HG03565 (cell line): ENCODE measurements around the gene ZFP69.

Experiments
- ATAC-seq: cut with Tn5 transposase; IDR thresholded peaks from one replicate; pipeline ENCODE4 v1.9.1; 2021; ENCODE audit warnings: mild to moderate bottlenecking, moderate library complexity; ENCODE audit not compliant: unreplicated experiment

ZFP69 gene

DNA sequence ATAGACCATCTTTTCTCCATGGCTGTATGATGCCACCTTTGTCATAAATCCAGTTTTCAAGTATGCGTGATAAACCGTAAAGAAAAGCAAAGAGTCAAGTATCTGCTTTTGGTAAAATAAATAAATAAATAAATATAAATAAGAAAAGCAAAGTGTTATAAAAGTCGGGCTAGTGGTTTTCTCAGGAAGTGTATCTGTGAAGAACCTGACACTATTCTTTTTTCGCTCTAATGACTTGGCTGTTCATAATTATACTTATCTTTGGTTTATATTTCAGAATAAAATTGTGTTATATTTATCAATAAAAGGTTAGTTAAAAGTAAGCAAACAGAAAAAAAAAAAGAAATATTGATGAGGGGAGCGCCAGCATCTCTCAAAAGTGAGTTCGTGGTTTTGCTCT, 30.9 kb downstream of the ZFP69 start:
- no peak for ATAC-seq

DNA sequence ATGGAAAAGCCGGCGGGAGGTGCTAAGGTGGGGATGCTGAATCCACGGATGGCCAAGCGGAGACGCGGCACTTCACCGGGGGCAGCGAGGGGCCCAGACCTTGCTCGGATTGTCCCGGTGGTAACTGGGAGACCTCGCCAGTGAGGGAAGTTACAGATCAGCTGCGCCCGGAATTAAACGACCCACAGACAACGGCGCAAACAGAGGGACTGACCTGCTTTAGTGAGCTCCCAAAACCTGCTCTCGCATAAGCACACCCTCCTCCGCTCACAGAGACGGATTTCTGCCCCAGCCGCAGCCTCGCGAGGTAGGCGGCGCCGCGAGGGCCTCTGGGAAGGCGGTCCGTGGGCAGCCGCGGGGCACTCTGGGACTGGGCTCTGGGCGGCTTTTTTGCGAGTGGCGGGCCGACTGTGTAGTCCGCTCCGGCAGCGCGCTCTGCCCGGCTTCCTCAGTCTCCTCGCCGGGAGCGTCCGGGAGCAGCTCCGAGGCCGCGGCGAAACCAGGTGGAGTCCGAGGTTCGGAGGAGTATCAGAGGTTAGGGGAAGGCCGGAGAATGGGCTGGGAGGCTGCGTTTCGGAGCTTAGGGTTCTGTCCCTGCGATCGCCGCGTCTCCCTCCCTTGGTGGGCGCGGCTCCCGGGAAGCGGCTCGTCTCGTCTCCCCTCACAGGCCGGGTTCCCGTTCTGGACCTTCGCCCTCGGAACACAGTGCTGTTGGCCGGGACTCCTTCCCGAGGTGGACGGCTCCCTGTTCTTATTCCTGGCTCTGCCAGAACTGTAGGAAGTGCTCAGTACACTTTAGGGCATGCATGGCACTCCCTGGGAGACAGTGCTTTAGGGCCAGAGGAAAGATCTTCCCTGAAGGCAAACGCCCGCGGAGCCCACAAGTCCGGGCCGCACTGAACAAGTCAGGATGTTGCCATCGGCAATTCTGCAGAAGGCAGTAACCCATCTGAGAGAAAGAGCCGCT, 31.6 kb downstream of the ZFP69 start, which contains the start of gene EXO5:
Gene EXO5 (plus strand): TSS at position 393 of the 967 bp plus-strand sequence. CDS start 5,778 bp downstream, outside the sequence.
- no peak for ATAC-seq

DNA sequence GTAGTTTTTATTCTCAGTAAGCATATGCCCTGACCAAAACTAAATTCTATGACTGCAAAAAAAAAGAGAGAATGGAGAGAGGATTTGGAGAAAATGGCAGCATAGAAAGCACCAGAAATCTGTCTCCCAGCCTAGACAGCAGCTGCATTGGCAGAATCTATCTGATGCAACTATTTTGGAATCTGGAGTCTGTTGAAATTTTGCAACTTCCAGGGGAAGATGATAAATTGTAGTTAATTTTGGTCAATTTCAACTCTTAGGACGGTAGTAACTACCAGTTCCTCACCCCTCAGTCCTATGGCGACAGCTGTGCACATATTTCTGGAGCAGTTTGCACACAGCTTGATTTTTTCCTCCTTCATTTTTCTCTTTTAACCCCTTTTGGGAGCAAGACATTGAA, 42.4 kb downstream of the ZFP69 start:
- no peak for ATAC-seq

DNA sequence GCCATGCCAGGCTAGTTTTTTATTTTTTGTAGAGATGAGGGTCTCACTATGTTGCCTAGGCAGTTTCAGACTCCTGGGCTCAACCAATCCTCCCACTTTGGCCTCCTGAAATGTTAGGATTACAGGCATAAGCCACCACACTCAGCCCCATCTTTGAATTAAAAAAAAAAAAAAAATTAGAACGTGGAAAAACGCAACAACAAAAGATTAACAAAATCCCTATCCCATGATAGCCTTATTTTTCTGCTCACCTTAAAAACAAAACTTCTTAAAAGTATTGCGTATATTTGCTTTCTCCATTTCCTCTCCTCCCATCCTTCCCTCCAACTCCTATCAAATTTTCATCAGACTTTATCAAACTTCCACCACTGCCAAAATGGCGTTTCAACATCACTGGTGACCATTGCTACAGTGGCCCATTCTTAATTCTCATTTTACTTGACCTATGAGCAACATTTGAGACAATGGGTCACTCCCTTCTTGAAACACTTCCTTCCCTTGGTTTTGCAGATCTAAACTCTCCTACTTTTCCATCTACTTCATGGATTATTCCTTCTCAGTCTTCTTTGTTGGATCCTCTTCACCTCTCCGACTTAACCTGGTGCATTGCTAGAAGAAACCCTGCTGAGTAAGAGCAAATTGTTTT, 53.8 kb downstream of the ZFP69 start:
- no peak for ATAC-seq

DNA sequence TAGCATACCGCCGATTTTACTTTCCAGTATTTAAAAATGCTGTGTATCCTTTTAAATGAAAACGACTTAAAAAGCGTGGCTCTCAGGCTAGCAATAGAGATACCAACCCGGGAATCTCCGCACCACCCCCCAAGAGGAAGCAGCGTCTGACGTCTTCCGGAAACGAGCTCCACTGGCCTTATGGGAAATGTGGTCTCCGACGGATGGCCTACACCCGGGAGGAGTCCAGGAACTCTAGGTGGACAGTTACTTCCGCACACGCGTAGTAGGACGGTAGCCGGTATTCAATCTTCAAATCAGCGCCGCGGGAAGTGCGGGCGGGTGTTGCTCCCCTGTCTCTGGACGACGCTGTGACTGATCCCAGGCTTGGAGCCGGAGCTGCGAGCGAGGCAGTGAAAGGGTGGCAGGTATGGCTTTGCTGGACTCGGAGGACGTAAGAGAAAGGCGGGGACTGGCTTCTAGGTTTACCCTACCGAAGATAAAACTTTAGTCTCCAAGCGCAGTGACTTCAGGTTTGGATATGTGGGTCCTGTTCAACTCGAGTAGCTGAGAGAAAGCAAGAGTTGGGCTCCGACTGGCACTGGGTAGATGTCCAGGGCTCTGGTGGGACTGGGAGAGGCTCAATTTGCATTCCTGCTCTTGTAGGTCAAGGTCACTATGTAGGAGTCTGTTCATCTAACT, 54.4 kb downstream of the ZFP69 start, which contains the start of gene ZNF684:
Gene ZNF684 (plus strand): TSS at position 257 of the 681 bp plus-strand sequence. CDS start 1,530 bp downstream, outside the sequence.
- peak; percentile 84 for ATAC-seq

DNA sequence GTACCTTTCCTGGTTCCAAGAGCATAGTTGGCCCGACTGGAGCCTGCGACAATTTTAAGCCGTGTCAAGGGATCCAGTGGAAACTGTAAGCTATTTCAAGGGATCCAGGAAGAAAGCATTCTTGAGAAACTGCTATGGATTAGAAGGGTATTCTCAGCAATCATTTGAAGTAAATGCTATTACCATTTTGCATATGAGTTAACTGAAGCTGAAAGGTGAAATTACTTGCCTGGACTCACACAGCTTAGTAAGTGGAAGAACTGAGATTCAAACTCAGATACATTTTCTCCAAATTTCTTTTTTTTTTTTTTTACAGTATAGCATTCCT, 54.9 kb downstream of the ZFP69 start:
- ATAC-seq, result no peak

DNA sequence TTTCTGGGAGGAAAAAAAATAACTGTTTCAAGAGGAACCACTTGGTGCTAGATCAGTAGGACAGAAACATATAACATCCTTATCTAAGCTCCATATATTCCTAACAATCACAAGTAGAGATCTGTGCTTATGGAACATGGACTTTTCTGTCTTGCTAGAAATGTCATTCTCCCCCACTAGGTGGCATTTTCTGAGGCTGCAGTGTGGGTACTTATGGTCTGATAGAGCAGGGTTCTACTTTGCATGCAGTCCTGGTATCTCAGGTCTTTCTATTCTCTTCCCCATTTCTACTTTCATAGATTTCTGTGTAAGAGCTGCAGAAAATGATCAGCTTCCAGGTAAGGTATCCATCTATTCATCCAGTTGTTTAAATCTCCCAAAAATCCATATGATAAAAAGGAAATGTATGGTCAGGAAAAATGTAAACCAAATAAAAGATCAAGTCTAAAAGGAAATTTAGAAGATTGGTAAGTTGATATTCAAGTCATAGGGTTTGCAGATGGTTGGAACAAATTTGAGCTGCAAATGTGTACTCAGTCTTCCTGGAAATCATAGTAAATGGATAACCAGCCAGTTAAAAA, 55.8 kb downstream of the ZFP69 start:
- ATAC-seq, result no peak

DNA sequence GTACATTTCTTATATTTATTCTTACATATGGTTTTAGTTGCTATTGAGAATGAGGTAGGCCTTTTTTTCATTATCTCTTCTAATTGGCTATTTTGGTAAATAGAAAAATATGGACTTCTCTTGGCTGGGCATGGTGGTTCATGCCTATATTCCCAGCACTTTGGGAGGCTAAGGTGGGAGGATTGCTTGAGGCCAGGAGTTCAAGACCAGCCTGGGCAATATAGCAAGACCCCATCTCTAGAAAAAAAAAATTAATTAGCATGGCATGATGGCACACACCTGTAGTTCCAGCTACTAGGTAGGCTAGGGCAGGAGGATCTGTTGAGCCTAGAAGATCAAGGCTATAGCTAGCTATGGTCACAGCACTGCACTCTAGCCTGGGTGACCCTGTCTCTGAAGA, 57.5 kb downstream of the ZFP69 start:
- no peak for ATAC-seq

DNA sequence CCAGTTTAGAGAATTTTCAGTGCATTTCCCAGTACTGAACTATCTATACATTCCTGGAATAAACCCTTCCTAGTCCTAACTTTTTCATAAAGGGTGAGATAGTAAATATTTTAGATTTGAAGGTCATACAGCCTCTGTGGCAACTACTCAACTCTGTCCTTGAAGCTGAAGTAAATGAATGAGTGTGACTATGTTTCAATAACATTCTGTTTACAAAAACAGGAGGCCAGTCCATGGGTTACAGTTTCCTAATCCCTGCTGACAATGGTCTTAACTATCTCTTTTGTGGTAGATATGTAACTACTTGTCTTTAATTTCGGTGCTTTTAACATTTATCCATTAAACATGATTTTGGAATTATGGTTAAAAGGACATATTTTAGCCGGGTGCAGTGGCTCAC, 58.6 kb downstream of the ZFP69 start:
- ATAC-seq, result no peak

DNA sequence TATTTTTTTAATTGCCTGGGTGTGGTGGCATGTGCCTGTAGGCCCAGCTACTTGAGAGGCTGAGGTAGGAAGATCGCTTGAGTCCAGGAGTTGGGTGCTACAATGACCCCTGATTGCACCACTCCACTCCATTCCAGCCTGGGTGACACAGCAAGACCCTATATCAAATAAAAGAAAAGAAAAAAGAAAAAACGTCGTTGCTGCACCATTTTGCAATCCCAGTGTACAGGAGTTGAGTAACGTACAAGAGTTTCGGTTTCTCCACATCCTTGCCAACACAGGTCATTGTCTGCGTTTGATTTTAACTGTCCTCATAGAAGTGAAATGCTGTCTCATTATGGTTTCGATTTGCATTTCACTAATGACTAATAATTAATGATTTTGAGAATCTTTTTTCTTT, 62.2 kb downstream of the ZFP69 start:
- no peak for ATAC-seq
